Body of pancreas (tissue), 4 donors: Measurements from ENCODE around the gene CCN6. TPM values are rescaled to one million over a fixed set of nuclear protein-coding genes. Genes with fewer than 3 reads are reported as not detected.

Source experiments
- ATAC-seq: fragments of 150-250 bp; one replicate; pipeline ENCODE4 v1.9.1; 2016
- DNase-seq, 4 donors: peaks; one replicate each; pipeline ENCODE4 v3.0.0-alpha.2; 2019
- H3K27ac ChIP-seq, 4 donors: fragments of 200-600 bp; sonication (generic); 1 replicate in 3 of 4; 2 replicates in 1 of 4; pipeline versions ENCODE4 v1.5.1 to v1.6.1; 2016 to 2019; ENCODE audit warnings: mild to moderate bottlenecking in 1 of 4, mixed read lengths in 1 of 4, moderate library complexity in 1 of 4
- H3K27me3 ChIP-seq, 2 donors: fragments of 200-600 bp; sonication (generic); one replicate each; pipeline ENCODE4 v1.6.0; 2016; ENCODE audit warnings: mild to moderate bottlenecking in 1 of 2
- H3K36me3 ChIP-seq, 2 donors: fragments of 200-600 bp; sonication (generic); replicated peaks in 1 of 2; 2 replicates each; pipeline ENCODE4 v1.5.1; 2016; ENCODE audit warnings: low read depth in 2 of 2; ENCODE audit not compliant: insufficient read depth in 1 of 2
- H3K4me1 ChIP-seq: fragments of 200-600 bp; sonication (generic); one replicate; pipeline ENCODE4 v1.6.0; 2016
- H3K4me3 ChIP-seq, 2 donors: fragments of 200-600 bp; sonication (generic); 1 replicate in 1 of 2; 2 replicates in 1 of 2; pipeline ENCODE4 v1.5.1; 2016 to 2019
- H3K9me3 ChIP-seq, 3 donors: fragments of 200-600 bp; sonication (generic); 1 replicate in 2 of 3; 2 replicates in 1 of 3; pipeline ENCODE4 v1.5.1; 2016
- CTCF ChIP-seq, 7 experiments: fragments of 450-650 bp in 4 of 7; fragments of 200-600 bp in 3 of 7; sonication (generic) in 3 of 7; IDR thresholded peaks; one replicate each; pipeline ENCODE4 v1.5.1; 2016 to 2019; ENCODE audit warnings: antibody characterized with exemption in 7 of 7
- POLR2A ChIP-seq, 3 donors: fragments of 450-650 bp; IDR thresholded peaks; one replicate each; pipeline ENCODE4 v1.6.1; 2016; ENCODE audit warnings: antibody characterized with exemption in 3 of 3, mild to moderate bottlenecking in 2 of 3
- WGBS, 2 donors: methylation state at CpG; one replicate each; pipeline ENCODE4 v1.1.5; 2017; 5-methylcytosine and 5-hydroxymethylcytosine counted together
- intact Hi-C: fragments of 100-400 bp; cut with DNase I; formaldehyde crosslinking; loops from one replicate; pipeline ENCODE4 v1.15.1; 2023
- total RNA-seq, 2 donors: library from RNA; depleted of rRNA; stranded (reverse); fragments of >200 nt; gene quantifications; one replicate each; pipeline ENCODE4 v1.1.0, GENCODE V29; 2016

CCN6 gene
- total RNA-seq, 2 donors from 2014 or later = not detected

GRCh38 chr6:112054555-112055190, 769 bp downstream of the CCN6 start:
- H3K27ac ChIP-seq = no peak overlapping the region
- WGBS, 2 donors = 70 to 73% methylated on average over 10 of the region's 10 CpGs
- H3K36me3 ChIP-seq = no peaks in the 10 kb centered on the region
- H3K4me3 ChIP-seq = no peak overlapping the region
- DNase-seq = no peak
- H3K4me1 ChIP-seq = no peaks in the 10 kb centered on the region
- no peak for ATAC-seq
- intact Hi-C loops = no loop called here
- H3K27me3 ChIP-seq = no peaks in the 10 kb centered on the region
- TF ChIP-seq POLR2A (IDR thresholded peaks at IDR 0.05) = no peak
- TF ChIP-seq CTCF (IDR thresholded peaks at IDR 0.05) = no peak
- H3K9me3 ChIP-seq = no peaks in the 10 kb centered on the region

GRCh38 chr6:112058243-112059032, 4.5 kb downstream of the CCN6 start:
- H3K9me3 ChIP-seq = no peaks in the 10 kb centered on the region
- H3K36me3 ChIP-seq = no peaks in the 10 kb centered on the region
- no peak overlapping the region for H3K27ac ChIP-seq
- intact Hi-C loops = no loop called here
- no peak for DNase-seq
- ATAC-seq = no peak
- TF ChIP-seq CTCF (IDR thresholded peaks at IDR 0.05) (no peak), POLR2A (IDR thresholded peaks at IDR 0.05) (no peak)
- no peaks in the 10 kb centered on the region for H3K4me1 ChIP-seq
- H3K4me3 ChIP-seq = no peak overlapping the region
- H3K27me3 ChIP-seq = no peaks in the 10 kb centered on the region
- WGBS, 2 donors = 57 to 63% methylated on average over 4 of the region's 4 CpGs

GRCh38 chr6:112061605-112062004, 7.7 kb downstream of the CCN6 start:
- no peak for ATAC-seq
- no peaks in the 10 kb centered on the region for H3K4me1 ChIP-seq
- H3K27ac ChIP-seq = no peak overlapping the region
- H3K9me3 ChIP-seq = no peaks in the 10 kb centered on the region
- no peaks in the 10 kb centered on the region for H3K36me3 ChIP-seq
- H3K27me3 ChIP-seq = no peaks in the 10 kb centered on the region
- TF ChIP-seq CTCF (IDR thresholded peaks at IDR 0.05) (no peak), POLR2A (IDR thresholded peaks at IDR 0.05) (no peak)
- no peak overlapping the region for H3K4me3 ChIP-seq
- intact Hi-C loops = no loop called here
- WGBS, 2 donors = 82 to 88% methylated on average over 4 of the region's 4 CpGs
- DNase-seq = no peak

- Histone ChIP-seq H3K4me1 (no peaks in the 10 kb centered on the region), H3K9me3 (no peaks in the 10 kb centered on the region), H3K27ac (no peak overlapping the region), H3K27me3 (no peaks in the 10 kb centered on the region), H3K4me3 (no peak overlapping the region), H3K36me3 (no peaks in the 10 kb centered on the region)
- TF ChIP-seq POLR2A (IDR thresholded peaks at IDR 0.05) = no peak
- TF ChIP-seq CTCF (IDR thresholded peaks at IDR 0.05) = no peak
- intact Hi-C loops = no loop called here
- 68 to 69% methylated on average over 3 of the region's 3 CpGs for WGBS, 2 donors
- ATAC-seq (no peak), DNase-seq (no peak)
Measured at GRCh38 chr6:112062966-112063365, 9.1 kb downstream of the CCN6 start.
